Activated B cell treated with CpG ODN at 0.5 μM for 24 hours (primary cell): ENCODE measurements around the gene DIP2A. TPM values are rescaled to one million over a fixed set of nuclear protein-coding genes. Genes with fewer than 3 reads are reported as not detected.

ENCODE experiments used
- ATAC-seq: fragments of 200-7000 bp; cut with Tn5 transposase; one replicate; pipeline ENCODE4 v1.10.0; 2021; ENCODE audit warnings: low read depth, mild to moderate bottlenecking, moderate library complexity
- CTCF ChIA-PET: fragments of 350-600 bp; sonication (Branson Sonifier 250); formaldehyde crosslinking; loops from one replicate; lab custom pipeline; 2021; ENCODE audit warnings: antibody characterized with exemption; lab: Charles Lee
- POLR2A ChIA-PET: fragments of 350-600 bp; sonication (Branson Sonifier 250); formaldehyde crosslinking; loops from one replicate; lab custom pipeline; 2021; ENCODE audit warnings: antibody characterized with exemption; lab: Charles Lee
- DNase-seq: peaks from one replicate; pipeline ENCODE4 v3.0.0; 2022
- H3K27ac Mint-ChIP-seq: one replicate; pipeline ENCODE4 v1.8.0; 2020; ENCODE audit warnings: mixed read lengths
- H3K27me3 Mint-ChIP-seq: one replicate; pipeline ENCODE4 v1.8.0; 2021; ENCODE audit warnings: mixed read lengths
- H3K36me3 Mint-ChIP-seq: one replicate; pipeline ENCODE4 v1.8.0; 2021; ENCODE audit warnings: low read depth, mixed read lengths
- H3K4me1 Mint-ChIP-seq: one replicate; pipeline ENCODE4 v1.8.0; 2021; ENCODE audit warnings: mixed read lengths
- H3K4me3 Mint-ChIP-seq: one replicate; pipeline ENCODE4 v1.8.0; 2020; ENCODE audit warnings: mild to moderate bottlenecking, mixed read lengths
- H3K9me3 Mint-ChIP-seq: one replicate; pipeline ENCODE4 v1.8.0; 2020; ENCODE audit warnings: mixed read lengths
- intact Hi-C: fragments of 100-400 bp; cut with micrococcal nuclease; formaldehyde crosslinking; loops from one replicate; pipeline ENCODE4 v1.15.1; 2024
- total RNA-seq: library from RNA; stranded (reverse); gene quantifications from 2 replicates; pipeline ENCODE4 v1.2.3, GENCODE V29; 2022
- TF ChIP-seq, protein P1 (sequence below): fragments of 200-600 bp; IDR thresholded peaks from one replicate; pipeline ENCODE4 v1.8.0; 2022; ENCODE audit warnings: antibody characterized with exemption, mild to moderate bottlenecking

Gene DIP2A
- total RNA-seq, 1 donor from 2014 or later: 32.1 TPM

DNA sequence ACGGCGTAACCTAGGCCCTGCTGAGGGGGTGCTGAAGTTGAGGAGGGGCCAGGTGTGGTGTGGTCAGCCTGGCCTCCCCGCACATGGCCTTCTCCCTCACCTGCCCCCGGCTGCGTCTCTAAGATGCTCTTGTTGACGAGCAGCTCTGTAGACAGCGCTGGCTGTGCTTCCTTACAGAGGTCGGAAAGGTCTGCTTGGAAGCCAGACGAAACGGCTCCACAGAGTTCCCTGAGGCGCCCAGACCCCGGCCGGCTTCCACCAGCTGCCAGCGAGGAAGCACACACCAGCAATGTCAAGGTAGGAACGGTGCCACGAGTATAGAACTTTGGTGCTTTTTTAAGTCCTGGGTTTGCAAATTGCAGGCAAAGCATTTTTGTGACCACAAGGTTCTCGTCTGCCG, 18.8 kb upstream of the DIP2A start:
- CTCF ChIA-PET: no interaction called here
- H3K4me3 Mint-ChIP-seq: no peak overlapping the region
- intact Hi-C loops: no loop called here
- no peaks in the 10 kb centered on the region for H3K27me3 Mint-ChIP-seq
- peaks cover 2% of the 10 kb centered on the region for H3K4me1 Mint-ChIP-seq
- TF ChIP-seq, protein P1, sequence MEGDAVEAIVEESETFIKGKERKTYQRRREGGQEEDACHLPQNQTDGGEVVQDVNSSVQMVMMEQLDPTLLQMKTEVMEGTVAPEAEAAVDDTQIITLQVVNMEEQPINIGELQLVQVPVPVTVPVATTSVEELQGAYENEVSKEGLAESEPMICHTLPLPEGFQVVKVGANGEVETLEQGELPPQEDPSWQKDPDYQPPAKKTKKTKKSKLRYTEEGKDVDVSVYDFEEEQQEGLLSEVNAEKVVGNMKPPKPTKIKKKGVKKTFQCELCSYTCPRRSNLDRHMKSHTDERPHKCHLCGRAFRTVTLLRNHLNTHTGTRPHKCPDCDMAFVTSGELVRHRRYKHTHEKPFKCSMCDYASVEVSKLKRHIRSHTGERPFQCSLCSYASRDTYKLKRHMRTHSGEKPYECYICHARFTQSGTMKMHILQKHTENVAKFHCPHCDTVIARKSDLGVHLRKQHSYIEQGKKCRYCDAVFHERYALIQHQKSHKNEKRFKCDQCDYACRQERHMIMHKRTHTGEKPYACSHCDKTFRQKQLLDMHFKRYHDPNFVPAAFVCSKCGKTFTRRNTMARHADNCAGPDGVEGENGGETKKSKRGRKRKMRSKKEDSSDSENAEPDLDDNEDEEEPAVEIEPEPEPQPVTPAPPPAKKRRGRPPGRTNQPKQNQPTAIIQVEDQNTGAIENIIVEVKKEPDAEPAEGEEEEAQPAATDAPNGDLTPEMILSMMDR: no peak
- ATAC-seq (no peak), DNase-seq (no peak)
- H3K36me3 Mint-ChIP-seq: peaks cover 71% of the 10 kb centered on the region
- POLR2A ChIA-PET: no interaction called here
- no peaks in the 10 kb centered on the region for H3K9me3 Mint-ChIP-seq
- H3K27ac Mint-ChIP-seq: no peak overlapping the region

DNA sequence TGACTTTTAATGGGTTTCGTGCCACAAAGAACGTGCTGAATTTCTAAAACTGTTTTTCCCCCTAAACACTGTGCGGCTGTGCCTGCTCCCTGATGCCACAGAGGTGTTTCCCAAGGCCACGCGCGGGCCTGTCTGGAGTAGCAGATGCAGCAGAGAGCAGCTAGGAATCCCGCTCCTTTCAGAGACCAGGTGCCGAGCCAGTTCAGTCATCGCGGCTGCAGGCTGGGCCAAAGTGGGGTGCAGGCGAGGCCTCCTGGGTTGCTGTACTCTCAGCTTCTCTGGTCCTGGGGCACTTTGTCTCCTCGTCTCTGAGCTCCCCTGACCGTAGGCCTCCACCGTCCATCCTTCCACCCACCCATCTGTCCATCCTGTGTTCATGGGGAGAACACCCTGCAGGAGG, 17.4 kb upstream of the DIP2A start:
- Mint-ChIP-seq H3K4me3 (no peak overlapping the region), H3K4me1 (peaks cover 2% of the 10 kb centered on the region), H3K36me3 (peaks cover 69% of the 10 kb centered on the region), H3K27me3 (no peaks in the 10 kb centered on the region), H3K9me3 (no peaks in the 10 kb centered on the region), H3K27ac (no peak overlapping the region)
- intact Hi-C loops: no loop called here
- ChIA-PET CTCF (no interaction called here), POLR2A (no interaction called here)
- DNase-seq (no peak), ATAC-seq (no peak)
- TF ChIP-seq, protein P1: no peak

DNA sequence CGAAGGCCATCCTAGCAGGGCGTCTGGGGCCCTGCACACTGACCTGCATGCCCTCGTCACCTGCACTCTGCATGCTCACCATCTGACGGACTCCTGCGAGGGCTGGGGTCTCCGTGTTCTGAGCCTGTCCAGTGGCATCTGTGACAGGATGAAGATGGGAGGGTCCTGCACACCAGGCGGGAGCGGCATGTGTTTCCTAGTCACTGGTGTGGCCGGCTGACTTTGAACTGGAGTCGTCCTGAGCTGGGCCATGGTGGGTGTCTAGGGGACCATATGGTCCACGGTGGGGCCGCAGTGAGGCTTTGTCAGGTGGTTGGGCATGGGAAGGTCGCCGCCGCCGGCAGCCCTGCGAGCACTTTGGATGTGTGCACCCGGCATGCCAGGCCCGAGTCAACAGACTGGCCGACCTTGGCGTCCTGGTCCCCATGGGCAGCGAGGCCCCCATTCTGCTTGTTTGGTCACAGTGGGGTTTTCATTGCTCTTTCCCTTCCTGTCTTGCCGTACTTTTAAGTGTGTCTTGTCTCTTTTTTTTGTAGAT, 16.7 kb upstream of the DIP2A start:
- TF ChIP-seq, protein P1: no peak
- no peaks in the 10 kb centered on the region for H3K9me3 Mint-ChIP-seq
- ATAC-seq (no peak), DNase-seq (no peak)
- ChIA-PET CTCF (no interaction called here), POLR2A (no interaction called here)
- no peak overlapping the region for H3K27ac Mint-ChIP-seq
- intact Hi-C loops: no loop called here
- H3K27me3 Mint-ChIP-seq: no peaks in the 10 kb centered on the region
- no peak overlapping the region for H3K4me3 Mint-ChIP-seq
- H3K36me3 Mint-ChIP-seq: peaks cover 63% of the 10 kb centered on the region
- H3K4me1 Mint-ChIP-seq: peaks cover 1% of the 10 kb centered on the region

DNA sequence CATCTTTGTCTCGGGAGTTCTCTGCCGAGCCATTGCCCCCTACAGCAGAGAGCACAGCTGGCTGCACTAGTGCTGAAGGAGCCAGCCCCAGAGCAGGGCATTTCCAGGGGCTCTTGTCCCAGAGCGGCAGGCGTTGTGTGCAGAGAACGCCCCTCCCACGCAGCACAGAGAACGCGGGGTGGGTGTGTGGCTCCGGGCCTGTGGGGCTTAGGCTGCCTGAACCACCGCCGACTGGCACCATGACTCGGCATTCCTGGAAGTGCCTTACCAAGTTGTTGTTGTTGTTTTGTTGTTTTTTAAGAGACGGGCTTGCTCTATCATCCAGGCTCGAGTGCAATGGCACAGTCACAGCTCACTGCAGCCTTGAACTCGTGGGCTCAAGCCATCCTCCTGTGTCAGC, 15.8 kb upstream of the DIP2A start:
- Mint-ChIP-seq H3K4me3 (no peak overlapping the region), H3K4me1 (no peaks in the 10 kb centered on the region), H3K9me3 (no peaks in the 10 kb centered on the region), H3K27ac (no peak overlapping the region), H3K36me3 (peaks cover 54% of the 10 kb centered on the region), H3K27me3 (no peaks in the 10 kb centered on the region)
- ATAC-seq (no peak), DNase-seq (no peak)
- TF ChIP-seq, protein P1: no peak
- ChIA-PET CTCF (no interaction called here), POLR2A (interaction anchor here (1.0 kb wide), 1 partner anchor 14 kb away, joined by 4 read pairs; no protein-coding TSS in a partner anchor)
- intact Hi-C loops: no loop called here

DNA sequence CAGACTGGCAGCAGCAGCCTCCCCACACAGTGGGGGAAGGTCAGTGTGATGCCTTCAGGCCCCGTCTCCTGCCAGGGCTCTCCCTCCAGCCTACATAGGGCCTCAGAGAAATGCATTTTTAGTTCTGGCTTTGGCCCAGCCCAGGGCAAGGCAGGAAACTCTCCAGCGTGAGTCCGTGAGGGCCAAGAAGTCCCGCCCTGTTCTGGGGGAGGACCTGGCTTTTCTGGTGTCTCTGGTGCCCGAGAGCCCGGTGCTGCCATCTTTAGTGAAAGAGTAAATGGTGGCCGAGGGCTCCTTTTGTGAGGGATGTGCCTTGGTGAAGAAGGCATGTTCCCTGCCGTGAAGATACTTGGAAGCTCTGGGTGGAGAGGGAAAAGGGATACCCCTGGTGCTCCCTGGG, 14.8 kb upstream of the DIP2A start:
- Mint-ChIP-seq H3K9me3 (peaks cover 6% of the 10 kb centered on the region), H3K36me3 (peaks cover 56% of the 10 kb centered on the region), H3K4me3 (no peak overlapping the region), H3K27me3 (no peaks in the 10 kb centered on the region), H3K4me1 (peaks cover 2% of the 10 kb centered on the region), H3K27ac (no peak overlapping the region)
- intact Hi-C loops: no loop called here
- DNase-seq (no peak), ATAC-seq (no peak)
- TF ChIP-seq, protein P1: no peak
- CTCF ChIA-PET: no interaction called here
- POLR2A ChIA-PET: interaction anchor here (1.0 kb wide), 1 partner anchor 13 kb away, joined by 4 read pairs; no protein-coding TSS in a partner anchor
